H1 (cell line): ENCODE data around the gene HLA-DPB1. TPM values are rescaled to one million over a fixed set of nuclear protein-coding genes. Genes with fewer than 3 reads are reported as not detected.

Experiments used
- CTCF ChIP-seq, 3 experiments: IDR thresholded peaks; 1 replicate in 2 of 3; 2 replicates in 1 of 3; pipeline versions ENCODE4 v1.5.1 to v1.6.1; 2011; ENCODE audit warnings: low read length in 3 of 3, mild to moderate bottlenecking in 3 of 3, inconsistent platforms in 2 of 3, low read depth in 1 of 3, moderate library complexity in 1 of 3; ENCODE audit not compliant: insufficient read depth in 1 of 3; ENCODE audit errors: control extremely low read depth in 1 of 3
- KDM1A ChIP-seq: fragments of 200-600, 300-600 bp; sonication (generic); IDR thresholded peaks from 2 replicates; pipeline ENCODE4 v1.7.1; 2016; ENCODE audit warnings: mild to moderate bottlenecking, low read length, borderline replicate concordance
- RAD21 ChIP-seq, 2 experiments: IDR thresholded peaks in 1 of 2; conservative IDR thresholded peaks in 1 of 2; 2 replicates each; pipeline ENCODE4 v1.6.1; 2011; ENCODE audit warnings: low read depth in 2 of 2, low read length in 2 of 2, improper control_type of control experiment in 1 of 2, inconsistent platforms in 1 of 2, mild to moderate bottlenecking in 1 of 2, moderate library complexity in 1 of 2
- RFX5 ChIP-seq: IDR thresholded peaks from 2 replicates; pipeline ENCODE4 v1.6.1; 2011; ENCODE audit warnings: low read depth, low read length, improper control_type of control experiment, borderline replicate concordance
- TCF12 ChIP-seq: IDR thresholded peaks from 2 replicates; pipeline ENCODE4 v1.6.1; 2011; ENCODE audit warnings: low read depth, mild to moderate bottlenecking, low read length
- polyA plus RNA-seq, 7 experiments: library from polyadenylated mRNA; depleted of rRNA in 3 of 7; stranded (reverse) in 5 of 7; unstranded in 2 of 7; fragments of >200 nt in 5 of 7; fragments of 200-250 nt in 2 of 7; gene quantifications; 1 replicate in 5 of 7; 2 replicates in 1 of 7; 4 replicates in 1 of 7; pipeline versions ENCODE4 v1.2.1 to v1.2.3, GENCODE V29; 2011 to 2013; ENCODE audit warnings: missing spikeins in 2 of 7, mixed read lengths in 2 of 7
- total RNA-seq: library from RNA; stranded (reverse); fragmentation: NEBNext Ultra II Directional; extraction: Animal tissue kit (Norgen Biotek cat#: 25700); gene quantifications from 2 replicates; pipeline ENCODE4 v1.2.1, GENCODE V29; 2021

HLA-DPB1 gene
- total and polyA plus RNA-seq, 2 of the 8 experiments (the other 6 are each of a cell fraction or from before 2014, with no cell fraction given), result 32.3 to 58.8 TPM

DNA sequence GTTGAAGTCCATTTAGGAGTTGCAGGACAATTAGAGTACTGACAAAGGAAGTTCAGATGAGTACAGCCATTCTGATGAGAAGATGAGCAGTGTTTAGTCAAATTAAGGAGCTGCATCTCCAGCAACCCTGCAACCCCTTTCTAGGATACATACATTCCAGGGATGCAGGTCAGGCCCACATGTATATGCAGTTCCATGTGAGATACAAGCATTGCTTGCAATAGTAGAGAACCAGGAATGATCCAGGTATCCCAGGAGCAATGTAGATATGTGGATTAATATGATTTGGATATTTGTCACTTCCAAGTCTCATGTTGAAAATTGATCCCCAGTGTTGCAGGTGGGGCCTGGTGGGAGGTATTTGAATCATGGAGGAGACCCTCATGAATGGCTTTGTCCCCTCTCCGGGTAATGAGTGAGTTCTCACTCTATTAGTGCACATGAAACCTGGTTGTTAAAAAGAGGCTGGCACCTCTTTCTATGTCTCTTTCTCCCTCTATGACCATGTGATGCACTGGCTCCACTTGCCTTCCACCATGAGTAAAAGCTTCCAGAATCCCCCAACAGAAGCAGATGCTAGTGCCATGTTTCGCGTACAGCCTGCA is 8.8 kb upstream of the HLA-DPB1 start (continued):
- TF ChIP-seq TCF12 (no peak), RAD21 (IDR thresholded peaks at IDR 0.05 in 1 of 2, conservative IDR thresholded peaks at IDR 0.05 in 1 of 2; ENCODE audit: low read depth in 2 of 2, low read length in 2 of 2) (no peak), CTCF (IDR thresholded peaks at IDR 0.05; ENCODE audit: control extremely low read depth in 1 of 3, insufficient read depth in 1 of 3, low read depth in 1 of 3, low read length in 3 of 3) (no peak), KDM1A (no peak), RFX5 (no peak)
